ENCODE data around the gene CHCHD10. TPM values are rescaled to one million over a fixed set of nuclear protein-coding genes. Genes with fewer than 3 reads are reported as not detected.

The CHCHD10 gene
- total RNA-seq = 0.58 and 2.5 TPM in 2 replicates

DNA sequence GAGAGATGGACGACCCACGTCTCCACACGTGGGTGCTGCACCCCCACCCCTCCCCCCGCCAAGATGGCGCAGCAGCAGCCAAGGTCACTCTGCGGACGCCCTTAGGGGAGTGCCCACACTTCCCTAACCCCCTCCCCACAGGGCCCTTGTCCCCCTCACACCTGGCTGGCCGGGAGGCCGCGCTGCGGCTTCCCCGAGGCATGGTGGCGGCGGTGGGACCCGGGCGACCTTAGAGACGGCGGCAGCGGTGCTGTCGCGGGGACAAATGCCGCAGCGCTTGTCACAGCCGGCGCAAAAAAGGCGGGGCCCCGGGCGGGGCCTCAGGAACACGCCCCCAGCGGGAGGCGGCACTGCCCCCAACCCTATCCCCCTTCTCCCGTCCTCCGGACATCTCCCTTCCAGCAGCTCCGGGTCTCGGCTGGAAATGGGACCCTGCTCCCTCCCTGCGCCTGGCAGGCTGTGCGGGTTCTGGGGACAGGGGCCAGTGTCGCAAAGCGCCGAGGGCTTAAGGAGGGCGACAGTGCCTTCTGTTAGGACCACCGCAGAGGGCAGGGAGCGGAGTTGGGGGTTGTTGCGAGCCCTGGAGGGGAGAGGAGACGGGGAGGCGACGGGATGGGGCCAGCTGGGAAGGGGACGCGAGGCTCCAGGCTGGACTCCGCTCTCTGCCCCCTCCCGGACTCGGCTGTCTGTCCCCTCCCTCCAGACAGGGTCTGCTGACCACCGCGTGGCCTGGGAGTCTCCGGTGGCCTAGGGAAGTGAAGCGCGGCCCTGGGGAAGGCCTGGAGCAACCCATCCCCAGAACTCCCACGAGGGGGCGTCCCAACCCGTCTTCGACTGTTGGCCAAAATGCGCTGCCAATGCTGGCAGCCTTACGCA lies at the start of gene CHCHD10:
CHCHD10 (minus strand) TSS at position 300 of the 876 bp plus-strand sequence; CDS start at position 202, 98 bp downstream.

DNA sequence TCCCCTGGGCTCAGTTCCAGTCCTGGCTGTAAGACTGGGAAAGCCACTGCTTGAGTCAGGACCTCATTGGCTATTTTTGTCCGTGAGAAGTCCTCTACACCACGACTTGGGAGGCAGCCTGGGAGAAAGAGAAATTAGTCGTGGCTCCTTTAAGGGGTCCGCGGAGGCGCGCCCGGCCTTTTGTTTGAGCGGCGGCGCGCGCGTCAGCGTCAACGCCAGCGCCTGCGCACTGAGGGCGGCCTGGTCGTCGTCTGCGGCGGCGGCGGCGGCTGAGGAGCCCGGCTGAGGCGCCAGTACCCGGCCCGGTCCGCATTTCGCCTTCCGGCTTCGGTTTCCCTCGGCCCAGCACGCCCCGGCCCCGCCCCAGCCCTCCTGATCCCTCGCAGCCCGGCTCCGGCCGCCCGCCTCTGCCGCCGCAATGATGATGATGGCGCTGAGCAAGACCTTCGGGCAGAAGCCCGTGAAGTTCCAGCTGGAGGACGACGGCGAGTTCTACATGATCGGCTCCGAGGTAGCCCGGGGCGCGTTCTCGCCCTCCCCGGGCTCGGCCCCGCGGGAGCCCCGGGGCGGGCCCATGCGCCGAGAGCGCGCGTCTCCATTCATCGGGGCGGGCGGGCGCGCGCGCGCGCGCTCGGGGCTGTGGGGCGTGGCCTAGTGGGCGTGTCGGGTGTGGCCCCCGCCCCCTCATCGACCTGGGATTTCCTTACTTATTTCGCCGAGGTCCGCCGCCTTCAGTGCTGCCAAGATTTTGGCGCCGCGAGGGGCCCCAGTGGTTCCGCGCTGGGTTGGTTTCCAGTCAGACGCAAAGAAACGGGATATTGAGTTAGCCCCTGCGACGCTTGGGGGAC lies 19.2 kb upstream of the CHCHD10 start, which contains the start of gene SMARCB1:
SMARCB1 (plus strand) TSS at position 215 of the 848 bp plus-strand sequence; CDS start at position 419, 204 bp downstream.

DNA sequence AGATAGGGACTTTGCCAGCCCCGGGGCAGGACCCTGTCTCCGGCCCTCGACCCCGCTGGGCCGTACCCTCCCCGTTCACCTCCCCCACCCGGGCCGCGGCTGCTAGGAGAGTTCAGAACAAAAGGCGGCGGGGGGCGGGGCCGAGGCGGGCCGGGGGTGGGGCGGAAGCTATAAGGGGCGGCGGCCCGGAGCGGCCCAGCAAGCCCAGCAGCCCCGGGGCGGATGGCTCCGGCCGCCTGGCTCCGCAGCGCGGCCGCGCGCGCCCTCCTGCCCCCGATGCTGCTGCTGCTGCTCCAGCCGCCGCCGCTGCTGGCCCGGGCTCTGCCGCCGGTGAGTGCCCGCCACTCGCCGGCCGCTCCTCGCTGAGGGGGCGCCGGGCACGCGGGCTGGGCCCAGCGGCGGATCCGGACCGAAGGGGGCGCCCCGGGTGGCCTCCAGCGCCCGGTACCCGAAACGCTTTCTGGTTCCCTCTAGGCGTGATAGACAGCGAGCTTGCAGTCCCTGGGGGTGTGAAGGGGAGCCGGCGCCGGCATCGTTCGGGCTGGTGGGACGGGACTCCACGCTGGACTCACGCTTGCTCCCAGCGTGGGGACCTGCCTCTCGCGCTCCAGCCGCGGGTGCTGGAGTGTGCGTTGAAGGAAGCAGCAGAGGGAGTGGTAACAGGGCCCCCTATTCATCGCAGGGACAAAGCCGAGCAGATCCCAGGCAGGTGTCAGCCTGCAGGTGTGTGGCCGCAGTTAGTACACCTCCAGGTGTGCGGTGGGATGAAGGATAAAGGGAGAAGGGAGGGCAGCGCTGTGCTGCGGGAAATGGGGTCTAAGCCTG lies 5.1 kb upstream of the CHCHD10 start, which contains the start of gene MMP11:
MMP11 (plus strand) TSS at position 201 of the 825 bp plus-strand sequence; CDS start at position 223, 22 bp downstream.

DNA sequence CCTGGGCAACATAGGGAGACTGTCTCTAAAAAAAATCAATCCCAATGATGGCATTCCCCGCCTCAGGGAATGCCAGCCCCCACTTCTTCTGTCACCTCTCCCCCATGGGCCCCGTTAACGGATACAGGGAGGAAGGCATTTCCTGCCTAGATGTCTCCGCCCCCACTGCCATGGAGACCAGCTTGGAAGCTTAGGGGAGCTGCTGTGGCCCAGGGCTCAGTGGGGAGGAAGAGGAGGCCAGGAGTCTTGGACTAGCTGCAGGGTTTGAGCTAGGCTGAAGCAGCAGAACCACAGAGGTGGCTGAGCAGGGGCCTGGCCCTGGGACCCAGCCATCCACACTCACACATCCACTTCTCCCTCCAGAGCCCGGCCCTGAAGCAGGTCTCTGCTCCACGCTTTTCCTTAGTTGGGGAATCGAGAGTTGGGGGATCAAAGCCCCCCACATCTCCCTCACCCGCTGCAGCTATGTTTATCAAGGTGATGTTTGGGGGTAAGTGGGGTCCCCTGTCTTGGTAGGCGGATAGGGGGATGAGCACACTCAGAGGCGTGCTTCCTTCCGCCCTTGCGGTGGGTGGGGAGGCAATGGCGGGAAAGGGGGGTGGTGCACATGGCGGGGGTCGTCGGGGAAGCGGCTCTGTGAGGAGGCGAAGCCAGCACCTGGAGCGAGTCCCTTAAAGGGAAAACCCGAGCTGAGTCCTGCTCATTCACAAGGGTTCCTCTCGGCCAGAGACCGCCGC lies 4.8 kb downstream of the CHCHD10 start, which contains the start of gene C22orf15:
C22orf15 (plus strand) TSS at position 149 of the 737 bp plus-strand sequence; CDS start at position 466, 317 bp downstream.

DNA sequence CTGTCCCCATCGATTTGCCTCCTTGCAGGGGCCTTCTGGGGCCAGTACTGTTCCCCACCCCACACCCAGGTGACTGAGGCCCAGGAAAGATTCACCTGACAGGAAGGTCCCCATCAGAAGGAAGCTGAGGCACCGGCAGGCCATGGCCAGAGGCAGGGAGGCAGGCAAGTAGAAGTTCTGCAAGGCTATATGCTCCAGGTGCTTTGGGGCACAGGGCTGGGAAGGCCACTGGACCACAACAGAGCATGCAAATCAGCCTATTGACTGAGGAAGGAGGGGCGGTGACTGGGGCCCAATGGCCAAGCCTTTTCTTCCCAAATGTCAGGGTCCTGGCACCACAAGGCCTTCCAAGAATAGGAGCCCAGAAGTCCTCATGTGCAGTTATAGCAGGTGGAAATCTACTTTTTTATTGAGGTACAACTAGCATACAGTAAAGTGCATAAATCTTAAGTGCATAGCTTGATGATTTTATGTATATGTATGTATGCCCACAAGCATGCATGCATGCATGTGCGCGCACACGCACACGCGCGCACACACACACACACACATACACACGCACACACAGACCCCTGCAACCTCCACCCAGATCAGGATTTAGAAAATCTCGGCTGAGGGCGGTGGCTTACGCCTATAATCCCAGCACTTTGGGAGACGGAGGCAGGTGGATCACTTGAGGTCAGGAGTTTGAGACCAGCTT lies 13.4 kb downstream of the CHCHD10 start, which contains the start of gene VPREB3:
VPREB3 (minus strand) TSS at position 206 of the 700 bp plus-strand sequence; CDS start at position 144, 62 bp downstream.

DNA sequence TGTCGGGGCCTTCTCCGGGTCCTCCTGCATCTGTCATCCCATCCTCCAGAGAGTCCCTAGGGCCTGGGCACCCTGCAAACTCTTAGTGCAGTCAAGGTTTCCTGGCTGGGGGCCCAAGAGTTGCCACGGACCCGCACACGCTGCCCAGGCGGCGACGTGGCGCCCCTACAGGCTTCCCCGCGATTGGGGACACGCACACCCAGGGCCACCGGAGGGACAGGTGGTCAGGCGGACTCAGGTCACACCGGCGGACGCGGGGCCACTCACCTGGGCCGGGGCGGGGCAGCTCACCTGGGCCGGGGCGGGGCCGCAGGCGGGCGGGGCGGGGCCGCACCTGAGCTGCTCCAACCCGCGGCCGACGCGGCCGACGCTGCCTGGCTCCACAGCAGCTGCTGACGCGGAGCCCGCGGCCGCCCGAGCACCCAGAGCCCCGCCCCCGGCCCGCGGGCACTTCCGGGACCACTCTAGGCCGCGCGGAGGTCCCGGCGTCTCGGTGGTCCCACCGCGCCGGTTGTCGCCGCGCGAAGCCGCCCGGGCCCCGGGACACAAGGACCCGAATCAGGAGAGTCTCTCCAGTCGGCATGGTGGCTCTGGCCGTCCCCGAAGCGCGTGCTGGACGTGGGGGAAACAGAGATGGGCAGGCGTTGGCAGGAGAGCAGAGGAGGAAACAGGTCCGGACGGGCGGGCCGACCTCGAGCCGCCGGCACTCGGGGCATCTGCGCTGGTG lies 16.9 kb downstream of the CHCHD10 start, which contains the start of gene ZNF70:
ZNF70 (minus strand) TSS at position 399 of the 727 bp plus-strand sequence. CDS start 5,972 bp downstream, outside the sequence.

Other genes starting within 250 kb of the CHCHD10 start
- gene IGLL1, start 187.7 kb downstream of the CHCHD10 start, total RNA-seq = not detected in 2 replicates
- 0.33 TPM in 1 of 2 replicates, not detected in the other for gene DRICH1, start 135.7 kb downstream of the CHCHD10 start, total RNA-seq
- under 0.01 TPM in 1 of 2 replicates, not detected in the other for gene RGL4, start 77.0 kb downstream of the CHCHD10 start, total RNA-seq
- gene ZNF70, start 16.9 kb downstream of the CHCHD10 start, total RNA-seq = 3.2 and 4.3 TPM in 2 replicates
- gene VPREB3, start 13.5 kb downstream of the CHCHD10 start, total RNA-seq = 0.50 TPM in 1 of 2 replicates, not detected in the other
- gene C22orf15, start 5.0 kb downstream of the CHCHD10 start, total RNA-seq = 1.6 and 3.1 TPM in 2 replicates
- 3.1 and 15.2 TPM in 2 replicates for gene MMP11, start 4.9 kb upstream of the CHCHD10 start, total RNA-seq
- gene SMARCB1, start 19.0 kb upstream of the CHCHD10 start, total RNA-seq = 35.2 and 36.7 TPM in 2 replicates
- gene DERL3, start 71.0 kb upstream of the CHCHD10 start, total RNA-seq = 0.17 TPM in 1 of 2 replicates, not detected in the other
- gene SLC2A11, start 89.9 kb upstream of the CHCHD10 start, total RNA-seq = 7.1 and 16.2 TPM in 2 replicates
- gene MIF, start 126.4 kb upstream of the CHCHD10 start, total RNA-seq = 247 and 330 TPM in 2 replicates
- 6.3 and 8.1 TPM in 2 replicates for gene GSTT2B, start 193.2 kb upstream of the CHCHD10 start, total RNA-seq
- 1.6 and 2.0 TPM in 2 replicates for gene DDTL, start 198.9 kb upstream of the CHCHD10 start, total RNA-seq
- 120 and 140 TPM in 2 replicates for gene DDT, start 206.5 kb upstream of the CHCHD10 start, total RNA-seq
- 0.99 and 2.0 TPM in 2 replicates for gene GSTT2, start 212.2 kb upstream of the CHCHD10 start, total RNA-seq
- gene GSTT4, start 237.5 kb upstream of the CHCHD10 start, total RNA-seq = not detected in 2 replicates
- gene CABIN1, start 243.3 kb upstream of the CHCHD10 start, total RNA-seq = 54.4 and 63.5 TPM in 2 replicates